ENCODE results near the gene CGB8.
A peak's percentile ranks its signal among the peaks of the same experiment; 100 is the strongest.

Gene CGB8

GRCh38 chr19:49067554-49067953, 18.6 kb upstream of the CGB8 start:
- Mint-ChIP-seq H3K4me3 (no peak overlapping the region), H3K27ac (peak overlapping the region in 1 of 3 experiments; percentile 10), H3K9me3 (peaks cover 14% of the 10 kb centered on the region), H3K4me1 (peaks cover 33% of the 10 kb centered on the region), H3K27me3 (ENCODE audit: low read depth) (peaks cover 57% of the 10 kb centered on the region), H3K36me3 (ENCODE audit: low read depth) (no peaks in the 10 kb centered on the region)
- TF ChIP-seq CTCF (IDR thresholded peaks at IDR 0.05; ENCODE audit: unreplicated experiment in 3 of 3), result no peak

DNA sequence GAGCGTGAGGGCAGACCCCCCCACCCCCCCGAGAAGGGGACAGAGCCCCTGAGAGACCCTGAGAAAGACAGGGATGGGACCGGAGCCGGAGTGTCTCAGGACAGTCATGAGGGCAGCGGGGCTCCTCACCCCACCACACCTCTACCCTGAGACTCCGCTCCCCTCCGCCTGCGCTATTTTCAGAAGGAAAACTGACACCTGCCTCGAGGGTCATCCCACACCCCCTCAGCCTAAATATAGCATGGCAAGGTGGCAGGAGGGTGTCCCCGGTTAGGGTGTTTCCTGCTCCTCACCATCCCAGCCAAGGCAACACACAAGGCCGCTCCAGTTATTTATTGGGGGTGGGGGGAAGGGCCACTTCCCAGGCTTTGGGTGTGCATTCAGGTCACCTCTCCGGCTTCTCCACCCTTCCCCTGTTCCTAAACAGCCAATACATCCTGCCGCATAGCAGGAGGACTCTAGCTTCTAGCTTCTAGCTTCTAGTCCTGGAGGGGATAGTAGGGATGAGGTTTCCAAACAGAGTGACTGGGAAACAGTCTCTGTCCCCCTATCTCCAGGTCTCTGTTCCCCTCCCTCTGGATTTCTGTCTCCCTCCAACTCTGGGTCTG, 17.1 kb upstream of the CGB8 start:
- Mint-ChIP-seq H3K9me3 (peaks cover 14% of the 10 kb centered on the region), H3K27me3 (ENCODE audit: low read depth) (peaks cover 50% of the 10 kb centered on the region), H3K27ac (peak overlapping the region; percentile 10 to 52 (median 32)), H3K4me3 (peak overlapping the region; percentile 7 to 73 (median 12)), H3K4me1 (peaks cover 34% of the 10 kb centered on the region), H3K36me3 (ENCODE audit: low read depth) (no peaks in the 10 kb centered on the region)
- no peak for TF ChIP-seq CTCF (IDR thresholded peaks at IDR 0.05; ENCODE audit: unreplicated experiment in 3 of 3)

DNA sequence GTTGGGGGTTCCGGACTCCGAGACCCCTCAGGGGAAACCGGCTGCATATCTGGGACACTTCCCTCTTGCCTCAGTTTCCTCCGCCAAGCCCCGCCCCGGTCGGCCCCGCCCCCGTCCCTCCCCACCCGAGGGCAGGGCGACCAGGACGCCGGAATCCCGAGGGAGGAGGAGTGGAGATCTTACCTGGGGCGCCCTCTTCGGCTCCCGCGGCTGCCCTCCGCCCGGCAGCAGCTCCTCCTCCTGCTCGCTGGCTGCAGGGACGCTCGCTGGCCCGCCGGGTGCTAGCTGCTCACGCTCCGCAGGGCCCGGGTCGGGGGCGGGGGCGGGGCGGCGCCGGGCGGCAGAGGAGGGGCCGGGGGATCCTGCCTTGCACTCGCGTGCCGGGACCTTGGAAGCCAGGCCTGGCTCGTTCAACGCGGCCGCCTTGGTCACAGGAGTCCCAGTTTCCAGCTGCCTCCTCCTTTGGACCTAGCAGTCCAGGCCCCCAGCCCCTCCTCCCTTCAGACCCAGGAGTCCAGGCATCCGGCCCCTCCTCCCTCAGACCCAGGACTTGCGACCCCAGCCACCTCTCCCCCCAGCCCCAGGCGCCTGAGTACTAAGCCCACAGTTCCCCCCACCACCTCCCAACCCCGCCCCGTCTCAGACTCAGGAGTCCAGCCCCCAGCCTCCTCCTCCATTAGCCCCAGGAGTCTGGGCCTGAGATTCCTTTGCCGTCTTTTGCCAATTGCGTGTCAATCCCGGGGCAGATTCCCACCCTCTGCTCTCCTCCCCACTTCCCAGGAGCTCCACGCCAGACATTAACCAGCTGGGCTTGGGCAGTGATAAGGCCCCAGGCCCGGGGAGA, 16.1 kb upstream of the CGB8 start, which contains the start of gene NTF4:
TSS of gene NTF4 (minus strand) at position 51 of the 844 bp plus-strand sequence. CDS start 2,821 bp downstream, outside the sequence.
- Mint-ChIP-seq H3K9me3 (peaks cover 8% of the 10 kb centered on the region), H3K27me3 (ENCODE audit: low read depth) (peaks cover 50% of the 10 kb centered on the region), H3K27ac (peak within 1 kb of the TSS; percentile 10 to 48 (median 29)), H3K36me3 (ENCODE audit: low read depth) (no peaks in the 10 kb centered on the region), H3K4me1 (peaks cover 34% of the 10 kb centered on the region), H3K4me3 (peak within 1 kb of the TSS; percentile 56 to 77 (median 60))
- no peak for TF ChIP-seq CTCF (IDR thresholded peaks at IDR 0.05; ENCODE audit: unreplicated experiment in 3 of 3)

DNA sequence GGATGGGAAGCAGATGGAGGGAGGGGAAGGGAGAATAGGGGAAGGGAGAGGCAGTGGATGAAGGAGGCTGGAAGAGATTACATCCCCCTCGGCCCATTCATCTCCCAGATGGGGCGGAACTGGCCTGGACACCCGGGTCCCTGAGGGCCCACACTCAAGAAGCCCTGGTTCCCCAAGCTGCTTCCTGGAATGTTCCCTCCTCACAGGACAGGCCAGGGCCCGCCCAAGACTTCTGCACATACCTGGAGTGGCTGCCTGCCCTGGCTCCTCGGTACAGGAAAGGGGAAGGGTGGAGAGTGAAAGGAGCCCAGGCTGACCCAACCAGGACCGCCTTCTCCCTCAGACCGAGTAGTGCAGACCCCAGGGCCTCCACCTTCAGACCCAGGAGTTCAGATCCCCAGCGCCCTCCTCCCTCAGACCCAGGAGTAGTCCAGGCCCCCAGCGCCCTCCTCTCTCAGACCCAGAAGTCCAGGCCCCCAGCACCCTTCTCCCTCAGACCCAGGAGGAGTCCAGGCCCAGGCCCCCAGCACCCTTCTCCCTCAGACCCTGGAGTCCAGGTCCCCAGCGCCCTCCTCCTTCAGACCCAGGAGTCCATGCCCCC, 15.2 kb upstream of the CGB8 start:
- Mint-ChIP-seq H3K27me3 (ENCODE audit: low read depth) (peaks cover 47% of the 10 kb centered on the region), H3K36me3 (ENCODE audit: low read depth) (no peaks in the 10 kb centered on the region), H3K27ac (no peak overlapping the region), H3K9me3 (peaks cover 2% of the 10 kb centered on the region), H3K4me3 (peak overlapping the region; percentile 56 to 77 (median 60)), H3K4me1 (peaks cover 34% of the 10 kb centered on the region)
- TF ChIP-seq CTCF (IDR thresholded peaks at IDR 0.05; ENCODE audit: unreplicated experiment in 3 of 3), result no peak

DNA sequence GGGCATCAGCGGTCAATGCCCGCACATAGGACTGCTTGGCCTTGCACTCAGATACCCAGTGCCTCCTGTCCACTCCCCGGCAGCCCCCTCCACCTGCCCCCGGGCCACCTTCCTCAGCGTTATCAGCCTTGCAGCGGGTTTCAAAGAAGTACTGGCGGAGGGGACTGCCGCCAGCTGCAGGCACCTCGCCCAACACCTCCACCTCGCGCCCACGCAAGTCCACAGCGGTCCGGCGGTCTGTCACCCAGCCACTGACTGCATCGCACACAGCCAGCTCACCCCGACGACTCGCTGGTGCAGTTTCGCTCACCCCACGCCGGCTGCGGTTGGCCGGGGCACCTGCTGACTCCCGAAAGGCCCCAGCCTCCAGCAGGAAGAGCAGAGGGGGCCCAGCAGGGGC, 12.5 kb upstream of the CGB8 start:
- peaks cover 56% of the 10 kb centered on the region for H3K27me3 Mint-ChIP-seq (ENCODE audit: low read depth)
- no peak for TF ChIP-seq CTCF (IDR thresholded peaks at IDR 0.05; ENCODE audit: unreplicated experiment in 3 of 3)
- no peak overlapping the region for H3K27ac Mint-ChIP-seq
- no peaks in the 10 kb centered on the region for H3K36me3 Mint-ChIP-seq (ENCODE audit: low read depth)
- peaks cover 28% of the 10 kb centered on the region for H3K4me1 Mint-ChIP-seq
- no peaks in the 10 kb centered on the region for H3K9me3 Mint-ChIP-seq
- no peak overlapping the region for H3K4me3 Mint-ChIP-seq
